GM12878 (cell line): ENCODE data around the gene CPNE5. TPM values are rescaled to one million over a fixed set of nuclear protein-coding genes. Genes with fewer than 3 reads are reported as not detected.

Experiments
- ATAC-seq: fragments of 200-7000 bp; cut with Tn5 transposase; 3 replicates; pipeline ENCODE4 v1.9.1; 2020; ENCODE audit warnings: mild to moderate bottlenecking, moderate library complexity
- BruUV-seq: library from RNA; stranded (reverse); fragments of 400-500 nt; replicated peaks from 2 replicates; lab custom pipeline; 2021; lab: Mats Ljungman, UMichigan
- CTCF ChIA-PET: fragments of 300-600 bp; sonication (Branson Sonifier 250); formaldehyde crosslinking; extraction: SDS; loops from one replicate; lab custom pipeline; 2021; ENCODE audit warnings: inconsistent platforms; lab: Yijun Ruan, JAX
- POLR2A ChIA-PET: fragments of 350-600 bp; formaldehyde crosslinking; extraction: SDS; loops from one replicate; lab custom pipeline; 2021; ENCODE audit warnings: inconsistent platforms; lab: Charles Lee
- RAD21 ChIA-PET: fragments of 300-600 bp; sonication (Branson Sonifier 250); formaldehyde crosslinking; loops from one replicate; lab custom pipeline; 2023; ENCODE audit warnings: antibody characterized with exemption; ENCODE audit not compliant: unreplicated experiment; lab: Charles Lee
- SMC1A ChIA-PET: fragments of 300-600 bp; sonication (Branson Sonifier 250); formaldehyde crosslinking; loops from one replicate; lab custom pipeline; 2023; ENCODE audit not compliant: unreplicated experiment, uncharacterized antibody; lab: Charles Lee
- DNase-seq: peaks from one replicate; pipeline ENCODE4 v3.0.0-alpha.2; 2011; ENCODE audit warnings: low read depth, low spot score
- FAIRE-seq: peaks from 3 replicates; lab custom pipeline; 2011; peaks lifted over from hg19 to GRCh38; lab: Jason Lieb, UNC
- H2AFZ ChIP-seq: 2 replicates; pipeline ENCODE4 v1.6.0; 2011; ENCODE audit warnings: low read depth, low read length, control low read depth; ENCODE audit not compliant: control insufficient read depth
- H3K27ac ChIP-seq: 2 replicates; pipeline ENCODE4 v1.5.1; 2011; ENCODE audit warnings: control low read depth; ENCODE audit not compliant: control insufficient read depth, insufficient read depth
- H3K27me3 ChIP-seq, 2 experiments: replicated peaks in 1 of 2; 2 replicates each; pipeline versions ENCODE4 v1.6.0 to v1.6.1; 2011; ENCODE audit warnings: low read length in 1 of 2; ENCODE audit not compliant: control insufficient read depth in 2 of 2, insufficient read depth in 2 of 2
- H3K36me3 ChIP-seq, 2 experiments: 2 replicates each; pipeline ENCODE4 v1.5.1; 2011; ENCODE audit warnings: low read length in 1 of 2; ENCODE audit not compliant: control insufficient read depth in 2 of 2, insufficient read depth in 2 of 2
- H3K4me1 ChIP-seq: 2 replicates; pipeline ENCODE4 v1.6.1; 2011; ENCODE audit warnings: mild to moderate bottlenecking, low read length, moderate library complexity, mixed read lengths; ENCODE audit not compliant: control insufficient read depth, insufficient read depth
- H3K4me2 ChIP-seq: 2 replicates; pipeline ENCODE4 v1.6.0; 2011; ENCODE audit warnings: control low read depth; ENCODE audit not compliant: control insufficient read depth, insufficient read depth
- H3K4me3 ChIP-seq: fragments of 200-600 bp; sonication (generic); 2 replicates; pipeline ENCODE4 v1.5.1; 2016
- H3K79me2 ChIP-seq: 2 replicates; pipeline ENCODE4 v1.6.0; 2011; ENCODE audit warnings: low read length; ENCODE audit not compliant: control insufficient read depth, insufficient read depth
- H3K9ac ChIP-seq: 2 replicates; pipeline ENCODE4 v1.8.0; 2011; ENCODE audit warnings: low read length, control low read depth, mixed read lengths; ENCODE audit not compliant: control insufficient read depth, insufficient read depth
- H3K9me3 ChIP-seq: replicated peaks from 3 replicates; pipeline ENCODE4 v1.5.1; 2011; ENCODE audit warnings: mild to moderate bottlenecking, low read length; ENCODE audit not compliant: control insufficient read depth, insufficient read depth
- H4K20me1 ChIP-seq: 2 replicates; pipeline ENCODE4 v1.6.0; 2011; ENCODE audit not compliant: control insufficient read depth, insufficient read depth
- BHLHE40 ChIP-seq, 2 experiments: fragments of 450-650 bp in 1 of 2; IDR thresholded peaks; 2 replicates each; pipeline ENCODE4 v1.6.1; 2011 to 2017; ENCODE audit warnings: low read depth in 2 of 2, borderline replicate concordance in 1 of 2, improper control_type of control experiment in 1 of 2, low read length in 1 of 2, mild to moderate bottlenecking in 1 of 2
- E2F4 ChIP-seq: IDR thresholded peaks from 2 replicates; pipeline ENCODE4 v1.6.1; 2012; ENCODE audit warnings: low read depth, low read length, improper control_type of control experiment
- EGR1 ChIP-seq, 2 experiments: IDR thresholded peaks; 1 replicate in 1 of 2; 2 replicates in 1 of 2; pipeline ENCODE4 v1.6.1; 2011 to 2012; ENCODE audit warnings: low read depth in 2 of 2, low read length in 2 of 2, borderline replicate concordance in 1 of 2, mild to moderate bottlenecking in 1 of 2, moderate library complexity in 1 of 2
- NFXL1 ChIP-seq: fragments of 450-650 bp; IDR thresholded peaks from 2 replicates; pipeline ENCODE4 v1.6.1; 2017; ENCODE audit warnings: antibody characterized with exemption, mild to moderate bottlenecking, borderline replicate concordance
- PAX5 ChIP-seq: IDR thresholded peaks from 2 replicates; pipeline ENCODE4 v1.6.1; 2011; ENCODE audit warnings: low read depth, low read length, borderline replicate concordance
- PKNOX1 ChIP-seq: fragments of 450-650 bp; IDR thresholded peaks from 2 replicates; pipeline ENCODE4 v1.6.1; 2016; ENCODE audit warnings: mild to moderate bottlenecking
- PRDM15 ChIP-seq: fragments of 450-650 bp; formaldehyde crosslinking; IDR thresholded peaks from 2 replicates; pipeline ENCODE4 v1.4.0; 2020; ENCODE audit warnings: mild to moderate bottlenecking, moderate library complexity
- RELA ChIP-seq: fragments of 450-650 bp; IDR thresholded peaks from 2 replicates; pipeline ENCODE4 v1.8.0; 2014; ENCODE audit warnings: borderline replicate concordance; ENCODE audit not compliant: partially characterized antibody
- SIN3A ChIP-seq: IDR thresholded peaks from 2 replicates; pipeline ENCODE4 v1.6.1; 2012; ENCODE audit warnings: low read depth, low read length, improper control_type of control experiment
- SRF ChIP-seq, 2 experiments: IDR thresholded peaks; 2 replicates each; pipeline ENCODE4 v1.6.1; 2011; ENCODE audit warnings: low read depth in 2 of 2, low read length in 2 of 2, mild to moderate bottlenecking in 1 of 2, moderate library complexity in 1 of 2
- TCF3 ChIP-seq: IDR thresholded peaks from 2 replicates; pipeline ENCODE4 v1.6.1; 2012; ENCODE audit warnings: low read depth, mild to moderate bottlenecking, low read length, borderline replicate concordance; ENCODE audit not compliant: insufficient read depth
- YBX1 ChIP-seq: fragments of 450-650 bp; IDR thresholded peaks from 2 replicates; pipeline ENCODE4 v1.6.1; 2016; ENCODE audit warnings: antibody characterized with exemption
- ZBED1 ChIP-seq: IDR thresholded peaks from 2 replicates; pipeline ENCODE4 v1.6.1; 2016; ENCODE audit warnings: borderline replicate concordance
- ZNF622 ChIP-seq: fragments of 450-650 bp; IDR thresholded peaks from 2 replicates; pipeline ENCODE4 v1.6.1; 2017; ENCODE audit warnings: mild to moderate bottlenecking, inconsistent platforms
- WGBS: methylation state at CpG from one replicate; pipeline ENCODE4 v1.1.6; 2016; ENCODE audit warnings: low lambda C conversion rate; ENCODE audit not compliant: insufficient replicate concordance, insufficient coverage; ENCODE audit errors: missing lambda C conversion rate; 5-methylcytosine and 5-hydroxymethylcytosine counted together
- in situ Hi-C: fragments of 300-500 bp; cut with MboI; formaldehyde crosslinking; loops from 9 replicates; pipeline ENCODE4 v1.14.3; 2018; ENCODE audit warnings: mixed read lengths
- intact Hi-C: fragments of 100-400 bp; cut with micrococcal nuclease; formaldehyde crosslinking; loops from one replicate; pipeline ENCODE4 v1.14.2; 2022; ENCODE audit not compliant: unreplicated experiment
- polyA plus RNA-seq, 11 experiments: library from polyadenylated mRNA; depleted of rRNA in 4 of 11; unstranded in 6 of 11; stranded (reverse) in 5 of 11; fragments of >200 nt; fragmentation: Nextera tagmentation in 4 of 11; fragmentation: Illumina TruSeq in 1 of 11; extraction: Ambion mirVana in 4 of 11; extraction: Trizol in 1 of 11; gene quantifications; 1 replicate in 1 of 11; 2 replicates in 10 of 11; pipeline versions ENCODE4 v1.2.1 to v1.2.3, GENCODE V29; 2011 to 2016; ENCODE audit warnings: inconsistent platforms in 2 of 11, missing spikeins in 2 of 11, low read depth in 1 of 11
- total RNA-seq, 4 experiments: library from RNA; depleted of rRNA in 3 of 4; stranded (reverse); fragments of >200 nt in 3 of 4; fragmentation: Illumina TruSeq in 1 of 4; extraction: Trizol in 1 of 4; gene quantifications; 2 replicates each; pipeline versions ENCODE4 v1.2.1 to v1.2.3, GENCODE V29; 2013 to 2021

CPNE5 gene
- total and polyA plus RNA-seq, 10 of the 15 experiments (the other 5 are each of a cell fraction or from before 2014, with no cell fraction given): 2.4 to 39.1 (median 18.2) TPM

- no peak for TF ChIP-seq ZBED1
These were observed 110.7 kb downstream of the CPNE5 start (continued) for GRCh38 chr6:36728289-36729160.

- ChIA-PET POLR2A (interaction anchor here (0.5 to 2.6 kb wide), 5 partner anchors 25 to 127 kb away, joined by 4 to 10 read pairs (median 7); partner anchors contain the start of gene CDKN1A), SMC1A (interaction anchor here (1.2 to 2.9 kb wide), 6 partner anchors 27 to 109 kb away, joined by 3 to 9 read pairs (median 6); no protein-coding TSS in a partner anchor), RAD21 (interaction anchor here (1.4 to 5.1 kb wide), 5 partner anchors 26 to 112 kb away, joined by 3 to 22 read pairs (median 6); no protein-coding TSS in a partner anchor), CTCF (interaction anchor here (1.1 to 8.1 kb wide), 3 partner anchors 26 to 113 kb away, joined by 4 to 61 read pairs (median 6); no protein-coding TSS in a partner anchor)
- in situ Hi-C loops: no loop called here
- Histone ChIP-seq H3K4me3 (no peak overlapping the region), H3K4me1 (peaks cover 27% of the 10 kb centered on the region), H2AFZ (no peak overlapping the region), H3K27ac (peak overlapping the region; percentile 38; the same call in 1 of the 2 replicates), H4K20me1 (no peaks in the 10 kb centered on the region), H3K36me3 (no peaks in the 10 kb centered on the region), H3K4me2 (no peak overlapping the region; the same call in 1 of the 2 replicates), H3K27me3 (no peaks in the 10 kb centered on the region), H3K9me3 (no peaks in the 10 kb centered on the region), H3K79me2 (no peaks in the 10 kb centered on the region), H3K9ac (no peak overlapping the region)
- DNase-seq (peak; percentile 39), FAIRE-seq (peak; percentile 7), ATAC-seq (peak; percentile 10)
- intact Hi-C loops: loop anchor here (2.0 kb wide), 1 partner anchor 45 kb away; no protein-coding TSS in a partner anchor
- 80% methylated on average over 7 of the region's 7 CpGs for WGBS
- no TSS peak for BruUV-seq
- TF ChIP-seq YBX1 (no peak), SRF (IDR thresholded peaks at IDR 0.05; ENCODE audit: low read depth in 2 of 2, low read length in 2 of 2) (no peak), PAX5 (no peak), PKNOX1 (peak; percentile 11; the same call in 1 of the 2 replicates), EGR1 (IDR thresholded peaks at IDR 0.05; ENCODE audit: borderline replicate concordance in 1 of 2, low read depth in 2 of 2, low read length in 2 of 2) (no peak), E2F4 (no peak), NFXL1 (no peak), ZNF622 (no peak), BHLHE40 (IDR thresholded peaks at IDR 0.05; ENCODE audit: borderline replicate concordance in 1 of 2, low read depth in 2 of 2, low read length in 1 of 2) (peak in 1 of 2 experiments; percentile 5; a peak in 1 of 4 replicates), RELA (no peak), PRDM15 (CRISPR knock-in tag) (no peak), SIN3A (no peak), TCF3 (no peak)
These were observed 111.7 kb downstream of the CPNE5 start for GRCh38 chr6:36727505-36728021.
